HCT116 (cell line): ENCODE results near the gene KCTD14. TPM values are rescaled to one million over a fixed set of nuclear protein-coding genes. Genes with fewer than 3 reads are reported as not detected.
"Not testable (repeated sequence)": the region's sequence is repeated elsewhere in the genome, so short reads cannot be mapped to it uniquely, and the experiment has no call there.

ENCODE experiments used
- ATAC-seq: fragments of 200-7000 bp; cut with Tn5 transposase; 2 replicates; pipeline ENCODE4 v1.9.1; 2020; ENCODE audit warnings: mild to moderate bottlenecking, moderate library complexity
- BruUV-seq: library from RNA; stranded (reverse); fragments of 400-500 nt; replicated peaks from 2 replicates; lab custom pipeline; 2021; lab: Mats Ljungman, UMichigan
- CTCF ChIA-PET: fragments of 300-600 bp; sonication (Branson Sonifier 250); formaldehyde crosslinking; loops from one replicate; lab custom pipeline; 2021; ENCODE audit warnings: antibody characterized with exemption; lab: Charles Lee
- POLR2A ChIA-PET: fragments of 300-600, 350-600 bp; sonication (Branson Sonifier 250); formaldehyde crosslinking; loops from one replicate; lab custom pipeline; 2021; ENCODE audit warnings: antibody characterized with exemption; lab: Charles Lee
- RAD21 ChIA-PET, 2 experiments: fragments of 300-600 bp; sonication (Branson Sonifier 250); formaldehyde crosslinking; loops; one replicate each; lab custom pipeline; 2023; ENCODE audit warnings: low total read pairs in 2 of 2; ENCODE audit not compliant: uncharacterized antibody in 2 of 2, unreplicated experiment in 2 of 2, low non-redundant PET in 1 of 2; lab: Charles Lee
- DNase-seq: peaks from one replicate; pipeline ENCODE4 v3.0.0-alpha.2; 2010; ENCODE audit warnings: low read depth, low spot score
- H2AFZ ChIP-seq: fragments of 200-600 bp; shearing (Covaris generic), sonication (generic); 2 replicates; pipeline ENCODE4 v1.6.1; 2017; ENCODE audit warnings: low read depth, mixed run types, mixed read lengths, antibody characterized with exemption, low read length; ENCODE audit not compliant: poor library complexity, severe bottlenecking
- H3K27ac ChIP-seq: 2 replicates; pipeline ENCODE4 v1.5.1; 2012; ENCODE audit warnings: low read depth, low read length
- H3K27me3 ChIP-seq: fragments of 200-600 bp; sonication (generic); 2 replicates; pipeline ENCODE4 v1.6.1; 2016; ENCODE audit warnings: mixed run types, low read length, mixed read lengths; ENCODE audit not compliant: insufficient read depth
- H3K36me3 ChIP-seq, 2 experiments: fragments of 200-500 bp in 1 of 2; fragments of 200-600 bp in 1 of 2; sonication (Bioruptor generic) in 1 of 2; sonication (generic) in 1 of 2; 2 replicates each; pipeline versions ENCODE4 v1.5.1 to v1.6.1; 2014 to 2016; ENCODE audit warnings: low read length in 2 of 2, inconsistent platforms in 1 of 2, mixed read lengths in 1 of 2, mixed run types in 1 of 2; ENCODE audit not compliant: insufficient read depth in 2 of 2, control insufficient read depth in 1 of 2
- H3K4me1 ChIP-seq, 2 experiments: fragments of 200-600 bp in 1 of 2; sonication (generic) in 1 of 2; 2 replicates each; pipeline versions ENCODE4 v1.5.1 to v1.6.1; 2012 to 2017; ENCODE audit warnings: low read length in 2 of 2, inconsistent platforms in 1 of 2, mild to moderate bottlenecking in 1 of 2, mixed read lengths in 1 of 2, mixed run types in 1 of 2, moderate library complexity in 1 of 2; ENCODE audit not compliant: insufficient read depth in 2 of 2, control insufficient read depth in 1 of 2
- H3K4me2 ChIP-seq: fragments of 200-600 bp; sonication (generic); 2 replicates; pipeline ENCODE4 v1.6.1; 2017; ENCODE audit warnings: mixed run types, low read length, mixed read lengths
- H3K4me3 ChIP-seq, 2 experiments: fragments of 200-600 bp in 1 of 2; sonication (generic) in 1 of 2; replicated peaks in 1 of 2; 2 replicates each; pipeline ENCODE4 v1.5.1; 2011 to 2016; ENCODE audit warnings: low read length in 2 of 2, control low read depth in 1 of 2, low read depth in 1 of 2, mild to moderate bottlenecking in 1 of 2, mixed read lengths in 1 of 2, mixed run types in 1 of 2
- H3K79me2 ChIP-seq: fragments of 200-600 bp; sonication (generic); 2 replicates; pipeline ENCODE4 v1.6.1; 2017; ENCODE audit warnings: mild to moderate bottlenecking, mixed run types, low read length, moderate library complexity, mixed read lengths; ENCODE audit not compliant: insufficient read depth
- H3K9ac ChIP-seq: fragments of 200-600 bp; sonication (generic); 2 replicates; pipeline ENCODE4 v1.6.1; 2016; ENCODE audit warnings: low read length, mixed read lengths
- H3K9me2 ChIP-seq: fragments of 200-600 bp; sonication (generic), shearing (Covaris generic); 2 replicates; pipeline ENCODE4 v1.6.1; 2017; ENCODE audit warnings: mixed run types, mild to moderate bottlenecking, moderate library complexity; ENCODE audit not compliant: insufficient read depth
- H3K9me3 ChIP-seq, 2 experiments: fragments of 200-500 bp in 1 of 2; fragments of 200-600 bp in 1 of 2; sonication (Bioruptor generic) in 1 of 2; sonication (generic) in 1 of 2; 2 replicates each; pipeline ENCODE4 v1.6.1; 2014 to 2017; ENCODE audit warnings: low read length in 2 of 2, mixed read lengths in 2 of 2, inconsistent platforms in 1 of 2, low read depth in 1 of 2, mild to moderate bottlenecking in 1 of 2, mixed run types in 1 of 2, moderate library complexity in 1 of 2; ENCODE audit not compliant: control insufficient read depth in 1 of 2, insufficient read depth in 1 of 2
- H4K20me1 ChIP-seq: fragments of 200-600 bp; sonication (generic), shearing (Covaris generic); 2 replicates; pipeline ENCODE4 v1.6.1; 2017; ENCODE audit warnings: mixed run types, mild to moderate bottlenecking, moderate library complexity; ENCODE audit not compliant: insufficient read depth
- CEBPB ChIP-seq: IDR thresholded peaks from 2 replicates; pipeline ENCODE4 v1.6.1; 2012; ENCODE audit warnings: low read depth
- EZH2 ChIP-seq: fragments of 200-600 bp; sonication (generic); IDR thresholded peaks from 2 replicates; pipeline ENCODE4 v1.6.1; 2017; ENCODE audit warnings: antibody characterized with exemption, mixed run types
- JUND ChIP-seq: IDR thresholded peaks from 2 replicates; pipeline ENCODE4 v1.6.1; 2012
- RAD21 ChIP-seq: IDR thresholded peaks from 2 replicates; pipeline ENCODE4 v1.6.1; 2012; ENCODE audit warnings: low read depth, mild to moderate bottlenecking
- TCF7L2 ChIP-seq: IDR thresholded peaks from 2 replicates; pipeline ENCODE4 v1.7.0; 2011; ENCODE audit warnings: borderline replicate concordance, inconsistent platforms; ENCODE audit not compliant: insufficient read depth, insufficient read length; ENCODE audit errors: extremely low read depth
- intact Hi-C: fragments of 100-400 bp; cut with micrococcal nuclease; formaldehyde crosslinking; loops from 2 replicates; pipeline ENCODE4 v1.10.0; 2022
- total RNA-seq: library from RNA; stranded (reverse); gene quantifications from one replicate; pipeline ENCODE4 v1.2.1, GENCODE V29; 2021; ENCODE audit not compliant: unreplicated experiment
- TF ChIP-seq, protein P1 (sequence below), 3 experiments: fragments of 200-600 bp in 1 of 3; sonication (generic) in 1 of 3; IDR thresholded peaks in 2 of 3; conservative IDR thresholded peaks in 1 of 3; 2 replicates each; pipeline ENCODE4 v1.5.1; 2012 to 2017; ENCODE audit warnings: low read depth in 2 of 3, low read length in 2 of 3, antibody characterized with exemption in 1 of 3, borderline replicate concordance in 1 of 3, control low read depth in 1 of 3, mild to moderate bottlenecking in 1 of 3, mixed read lengths in 1 of 3, mixed run types in 1 of 3, moderate library complexity in 1 of 3; ENCODE audit not compliant: insufficient read depth in 1 of 3
- TF ChIP-seq, protein P2 (sequence below): IDR thresholded peaks from 2 replicates; pipeline ENCODE4 v1.6.1; 2011; ENCODE audit warnings: mild to moderate bottlenecking, low read length, moderate library complexity; ENCODE audit not compliant: insufficient replicate concordance; ENCODE audit errors: extremely low read depth
- TF ChIP-seq, protein P3 (sequence below): IDR thresholded peaks from 2 replicates; pipeline ENCODE4 v1.6.1; 2012; ENCODE audit warnings: low read depth

Gene KCTD14
- total RNA-seq, 1 experiment from 2014 or later, result 15.2 TPM

DNA sequence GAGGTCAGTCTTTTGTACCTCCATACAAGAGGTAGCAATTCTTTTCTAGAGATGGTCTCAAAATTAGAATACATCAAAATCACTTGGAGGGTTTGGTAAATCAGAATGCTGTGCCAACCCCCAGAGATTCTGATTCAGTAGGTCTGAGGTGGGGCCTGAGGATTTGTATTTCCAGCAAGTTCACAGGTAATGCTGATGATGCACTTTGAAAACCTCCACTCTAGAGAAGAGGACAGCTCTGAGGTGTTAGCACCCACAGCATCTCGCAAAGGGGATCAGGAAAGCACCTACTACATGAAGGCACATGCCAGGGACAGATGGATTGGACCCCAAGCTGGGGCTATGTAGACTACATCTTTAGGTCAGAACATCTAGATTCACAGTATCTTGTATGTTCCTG, 7.2 kb downstream of the KCTD14 start:
- RAD21 ChIA-PET, result no interaction called here
- no TSS peak for BruUV-seq

DNA sequence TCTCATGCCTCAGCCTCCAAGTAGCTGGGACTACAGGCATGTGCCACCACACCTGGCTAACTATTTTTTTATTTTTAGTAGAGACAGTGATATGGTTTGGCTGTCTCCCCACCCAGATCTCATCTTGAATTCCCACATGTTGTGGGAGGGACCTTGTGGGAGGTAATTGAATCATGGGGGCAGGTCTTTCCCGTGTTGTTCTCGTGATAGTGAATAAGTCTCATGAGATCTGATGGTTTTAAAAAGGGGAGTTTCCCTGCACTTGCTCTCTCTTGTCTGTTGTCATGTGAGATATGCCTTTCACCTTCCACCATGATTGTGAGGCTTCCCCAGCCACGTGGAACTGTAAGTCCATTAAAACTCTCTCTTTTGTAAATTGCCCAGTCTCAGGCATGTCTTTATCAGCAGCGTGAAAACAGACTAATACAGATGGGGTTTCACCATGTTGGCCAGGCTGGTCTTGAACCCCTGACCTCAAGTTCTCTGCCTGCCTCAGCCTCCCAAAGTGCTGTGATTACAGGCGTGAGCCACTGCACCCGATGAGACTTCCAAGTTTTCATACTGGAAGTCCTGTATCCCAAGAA, 8.0 kb downstream of the KCTD14 start:
- BruUV-seq, H3K27me3 ChIP-seq, H3K79me2 ChIP-seq, H3K4me2 ChIP-seq, POLR2A ChIA-PET, H3K4me1 ChIP-seq, H3K9ac ChIP-seq, DNase-seq, H4K20me1 ChIP-seq, ATAC-seq, intact Hi-C loops, H3K4me3 ChIP-seq, CTCF ChIA-PET, H3K9me3 ChIP-seq, H3K27ac ChIP-seq, RAD21 ChIA-PET, H3K36me3 ChIP-seq, H3K9me2 ChIP-seq, H2AFZ ChIP-seq: not testable (repeated sequence)

More for the DNA sequence above, 7.2 kb downstream of the KCTD14 start:
- no peak overlapping the region for H3K9ac ChIP-seq
- H3K27ac ChIP-seq, result no peak overlapping the region
- peaks cover 11 to 16% of the 10 kb centered on the region in 2 experiments; a peak in 3 of 4 replicates for H3K4me1 ChIP-seq
- no peak for DNase-seq
- peaks cover 3% of the 10 kb centered on the region; the same call in 1 of the 2 replicates for H3K79me2 ChIP-seq
- H3K36me3 ChIP-seq, result peaks cover 4 to 8% of the 10 kb centered on the region in 2 experiments; a peak in 3 of 4 replicates
- no peak for ATAC-seq
- no peak overlapping the region for H3K4me3 ChIP-seq
- H3K9me3 ChIP-seq, result no peaks in the 10 kb centered on the region
- no peak overlapping the region for H3K4me2 ChIP-seq
- H3K9me2 ChIP-seq, result no peaks in the 10 kb centered on the region
- H4K20me1 ChIP-seq, result no peaks in the 10 kb centered on the region
- ChIA-PET POLR2A (no interaction called here), CTCF (no interaction called here)
- TF ChIP-seq TCF7L2 (no peak), JUND (no peak), CEBPB (no peak), EZH2 (no peak), RAD21 (no peak)
- TF ChIP-seq, protein P1, sequence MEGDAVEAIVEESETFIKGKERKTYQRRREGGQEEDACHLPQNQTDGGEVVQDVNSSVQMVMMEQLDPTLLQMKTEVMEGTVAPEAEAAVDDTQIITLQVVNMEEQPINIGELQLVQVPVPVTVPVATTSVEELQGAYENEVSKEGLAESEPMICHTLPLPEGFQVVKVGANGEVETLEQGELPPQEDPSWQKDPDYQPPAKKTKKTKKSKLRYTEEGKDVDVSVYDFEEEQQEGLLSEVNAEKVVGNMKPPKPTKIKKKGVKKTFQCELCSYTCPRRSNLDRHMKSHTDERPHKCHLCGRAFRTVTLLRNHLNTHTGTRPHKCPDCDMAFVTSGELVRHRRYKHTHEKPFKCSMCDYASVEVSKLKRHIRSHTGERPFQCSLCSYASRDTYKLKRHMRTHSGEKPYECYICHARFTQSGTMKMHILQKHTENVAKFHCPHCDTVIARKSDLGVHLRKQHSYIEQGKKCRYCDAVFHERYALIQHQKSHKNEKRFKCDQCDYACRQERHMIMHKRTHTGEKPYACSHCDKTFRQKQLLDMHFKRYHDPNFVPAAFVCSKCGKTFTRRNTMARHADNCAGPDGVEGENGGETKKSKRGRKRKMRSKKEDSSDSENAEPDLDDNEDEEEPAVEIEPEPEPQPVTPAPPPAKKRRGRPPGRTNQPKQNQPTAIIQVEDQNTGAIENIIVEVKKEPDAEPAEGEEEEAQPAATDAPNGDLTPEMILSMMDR (IDR thresholded peaks at IDR 0.05 in 2 of 3, conservative IDR thresholded peaks at IDR 0.05 in 1 of 3; ENCODE audit: borderline replicate concordance in 1 of 3, insufficient read depth in 1 of 3, low read depth in 2 of 3, low read length in 2 of 3), result no peak
- TF ChIP-seq, protein P2, sequence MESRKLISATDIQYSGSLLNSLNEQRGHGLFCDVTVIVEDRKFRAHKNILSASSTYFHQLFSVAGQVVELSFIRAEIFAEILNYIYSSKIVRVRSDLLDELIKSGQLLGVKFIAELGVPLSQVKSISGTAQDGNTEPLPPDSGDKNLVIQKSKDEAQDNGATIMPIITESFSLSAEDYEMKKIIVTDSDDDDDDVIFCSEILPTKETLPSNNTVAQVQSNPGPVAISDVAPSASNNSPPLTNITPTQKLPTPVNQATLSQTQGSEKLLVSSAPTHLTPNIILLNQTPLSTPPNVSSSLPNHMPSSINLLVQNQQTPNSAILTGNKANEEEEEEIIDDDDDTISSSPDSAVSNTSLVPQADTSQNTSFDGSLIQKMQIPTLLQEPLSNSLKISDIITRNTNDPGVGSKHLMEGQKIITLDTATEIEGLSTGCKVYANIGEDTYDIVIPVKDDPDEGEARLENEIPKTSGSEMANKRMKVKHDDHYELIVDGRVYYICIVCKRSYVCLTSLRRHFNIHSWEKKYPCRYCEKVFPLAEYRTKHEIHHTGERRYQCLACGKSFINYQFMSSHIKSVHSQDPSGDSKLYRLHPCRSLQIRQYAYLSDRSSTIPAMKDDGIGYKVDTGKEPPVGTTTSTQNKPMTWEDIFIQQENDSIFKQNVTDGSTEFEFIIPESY, result no peak
- TF ChIP-seq, protein P3, sequence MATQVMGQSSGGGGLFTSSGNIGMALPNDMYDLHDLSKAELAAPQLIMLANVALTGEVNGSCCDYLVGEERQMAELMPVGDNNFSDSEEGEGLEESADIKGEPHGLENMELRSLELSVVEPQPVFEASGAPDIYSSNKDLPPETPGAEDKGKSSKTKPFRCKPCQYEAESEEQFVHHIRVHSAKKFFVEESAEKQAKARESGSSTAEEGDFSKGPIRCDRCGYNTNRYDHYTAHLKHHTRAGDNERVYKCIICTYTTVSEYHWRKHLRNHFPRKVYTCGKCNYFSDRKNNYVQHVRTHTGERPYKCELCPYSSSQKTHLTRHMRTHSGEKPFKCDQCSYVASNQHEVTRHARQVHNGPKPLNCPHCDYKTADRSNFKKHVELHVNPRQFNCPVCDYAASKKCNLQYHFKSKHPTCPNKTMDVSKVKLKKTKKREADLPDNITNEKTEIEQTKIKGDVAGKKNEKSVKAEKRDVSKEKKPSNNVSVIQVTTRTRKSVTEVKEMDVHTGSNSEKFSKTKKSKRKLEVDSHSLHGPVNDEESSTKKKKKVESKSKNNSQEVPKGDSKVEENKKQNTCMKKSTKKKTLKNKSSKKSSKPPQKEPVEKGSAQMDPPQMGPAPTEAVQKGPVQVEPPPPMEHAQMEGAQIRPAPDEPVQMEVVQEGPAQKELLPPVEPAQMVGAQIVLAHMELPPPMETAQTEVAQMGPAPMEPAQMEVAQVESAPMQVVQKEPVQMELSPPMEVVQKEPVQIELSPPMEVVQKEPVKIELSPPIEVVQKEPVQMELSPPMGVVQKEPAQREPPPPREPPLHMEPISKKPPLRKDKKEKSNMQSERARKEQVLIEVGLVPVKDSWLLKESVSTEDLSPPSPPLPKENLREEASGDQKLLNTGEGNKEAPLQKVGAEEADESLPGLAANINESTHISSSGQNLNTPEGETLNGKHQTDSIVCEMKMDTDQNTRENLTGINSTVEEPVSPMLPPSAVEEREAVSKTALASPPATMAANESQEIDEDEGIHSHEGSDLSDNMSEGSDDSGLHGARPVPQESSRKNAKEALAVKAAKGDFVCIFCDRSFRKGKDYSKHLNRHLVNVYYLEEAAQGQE, result no peak
- no peaks in the 10 kb centered on the region for H3K27me3 ChIP-seq
- intact Hi-C loops, result no loop called here
- H2AFZ ChIP-seq, result no peak overlapping the region
